ENCODE results near the gene FAM83G. TPM values are rescaled to one million over a fixed set of nuclear protein-coding genes. Genes with fewer than 3 reads are reported as not detected.

FAM83G gene
- total RNA-seq, 1 donor from 2014 or later: 11.2 TPM

- peaks cover 0 to 17% of the 10 kb centered on the region in 2 donors for H3K9me3 ChIP-seq
- intact Hi-C loops (cut with DNase I): no loop called here
- no peak overlapping the region for H3K27ac ChIP-seq
- H3K27me3 ChIP-seq: no peaks in the 10 kb centered on the region
- no peak for DNase-seq (ENCODE audit: low spot score in 2 of 2)
- H3K4me3 ChIP-seq: no peak overlapping the region
- no peaks in the 10 kb centered on the region for H3K36me3 ChIP-seq
- TF ChIP-seq CTCF (IDR thresholded peaks at IDR 0.05): no peak
- no peaks in the 10 kb centered on the region for H3K4me1 ChIP-seq
Measured at GRCh38 chr17:18993905-18994526, 10.5 kb downstream of the FAM83G start.

GRCh38 chr17:18992454-18993130 lies 12.0 kb downstream of the FAM83G start:
- peaks cover 0 to 17% of the 10 kb centered on the region in 2 donors for H3K9me3 ChIP-seq
- DNase-seq (ENCODE audit: low spot score in 2 of 2): no peak
- H3K4me1 ChIP-seq: no peaks in the 10 kb centered on the region
- intact Hi-C loops (cut with DNase I): no loop called here
- no peak overlapping the region for H3K4me3 ChIP-seq
- no peaks in the 10 kb centered on the region for H3K27me3 ChIP-seq
- no peak for TF ChIP-seq CTCF (IDR thresholded peaks at IDR 0.05)
- H3K27ac ChIP-seq: no peak overlapping the region
- H3K36me3 ChIP-seq: no peaks in the 10 kb centered on the region

GRCh38 chr17:18991531-18992315 lies 12.8 kb downstream of the FAM83G start:
- TF ChIP-seq CTCF (IDR thresholded peaks at IDR 0.05): no peak
- Histone ChIP-seq H3K4me1 (no peaks in the 10 kb centered on the region), H3K36me3 (peaks cover 0 to 2% of the 10 kb centered on the region in 2 donors), H3K9me3 (peaks cover 0 to 16% of the 10 kb centered on the region in 2 donors), H3K27ac (no peak overlapping the region), H3K4me3 (no peak overlapping the region), H3K27me3 (no peaks in the 10 kb centered on the region)
- no peak for DNase-seq (ENCODE audit: low spot score in 2 of 2)
- intact Hi-C loops (cut with DNase I): no loop called here

GRCh38 chr17:18990331-18990730 lies 14.2 kb downstream of the FAM83G start:
- Histone ChIP-seq H3K4me3 (no peak overlapping the region), H3K9me3 (peaks cover 0 to 3% of the 10 kb centered on the region in 2 donors), H3K27me3 (no peaks in the 10 kb centered on the region), H3K36me3 (peaks cover 3 to 8% of the 10 kb centered on the region in 2 donors), H3K27ac (no peak overlapping the region), H3K4me1 (no peaks in the 10 kb centered on the region)
- intact Hi-C loops (cut with DNase I): no loop called here
- TF ChIP-seq CTCF (IDR thresholded peaks at IDR 0.05): no peak
- DNase-seq (ENCODE audit: low spot score in 2 of 2): no peak

- Histone ChIP-seq H3K4me1 (no peaks in the 10 kb centered on the region), H3K4me3 (no peak overlapping the region), H3K27me3 (no peaks in the 10 kb centered on the region), H3K9me3 (no peaks in the 10 kb centered on the region), H3K36me3 (peaks cover 8 to 11% of the 10 kb centered on the region in 2 donors), H3K27ac (no peak overlapping the region)
- DNase-seq (ENCODE audit: low spot score in 2 of 2): no peak
- intact Hi-C loops (cut with DNase I): no loop called here
- no peak for TF ChIP-seq CTCF (IDR thresholded peaks at IDR 0.05)
Measured at GRCh38 chr17:18988546-18989173, 15.9 kb downstream of the FAM83G start.

Measured in ascending aorta (tissue), 2 donors.